Sigmoid colon (tissue), 7 donors: ENCODE data around the gene IRS2. TPM values are rescaled to one million over a fixed set of nuclear protein-coding genes. Genes with fewer than 3 reads are reported as not detected.

Experiments used
- DNase-seq: peaks from one replicate; pipeline ENCODE4 v3.0.0-alpha.2; 2019
- H3K27ac ChIP-seq, 4 donors: fragments of 200-600 bp; sonication (generic); one replicate each; pipeline ENCODE4 v1.5.1; 2016 to 2019; ENCODE audit warnings: mild to moderate bottlenecking in 1 of 4
- H3K27me3 ChIP-seq, 3 donors: fragments of 200-600 bp; sonication (generic); one replicate each; pipeline ENCODE4 v1.5.1; 2019; ENCODE audit warnings: mild to moderate bottlenecking in 1 of 3
- H3K36me3 ChIP-seq, 4 donors: fragments of 200-600 bp; sonication (generic); one replicate each; pipeline ENCODE4 v1.5.1; 2016 to 2019
- H3K4me1 ChIP-seq, 4 donors: fragments of 200-600 bp; sonication (generic); one replicate each; pipeline ENCODE4 v1.5.1; 2017 to 2019
- H3K4me3 ChIP-seq, 4 donors: fragments of 200-600 bp; sonication (generic); one replicate each; pipeline ENCODE4 v1.5.1; 2017 to 2019; ENCODE audit warnings: mild to moderate bottlenecking in 2 of 4, moderate library complexity in 1 of 4
- H3K9me3 ChIP-seq, 4 donors: fragments of 200-600 bp in 3 of 4; sonication (generic) in 3 of 4; one replicate each; pipeline versions ENCODE4 v1.5.1 to v1.6.1; 2013 to 2019
- EP300 ChIP-seq, 4 donors: sonication (generic); formaldehyde crosslinking; IDR thresholded peaks; one replicate each; pipeline ENCODE4 v1.6.1; 2017; ENCODE audit warnings: antibody characterized with exemption in 4 of 4
- POLR2A ChIP-seq, 2 donors: fragments of 450-650 bp; IDR thresholded peaks; one replicate each; pipeline ENCODE4 v1.6.1; 2016; ENCODE audit warnings: antibody characterized with exemption in 2 of 2, mild to moderate bottlenecking in 2 of 2, moderate library complexity in 2 of 2
- POLR2AphosphoS5 ChIP-seq, 4 donors: sonication (generic); formaldehyde crosslinking; IDR thresholded peaks; one replicate each; pipeline ENCODE4 v1.6.1; 2017; ENCODE audit warnings: antibody characterized with exemption in 4 of 4
- WGBS, 2 donors: extraction: QIAGEN DNeasy Blood & Tissue Kit; methylation state at CpG; one replicate each; pipeline ENCODE4 v1.1.7; 2013; 5-methylcytosine and 5-hydroxymethylcytosine counted together
- intact Hi-C: fragments of 100-400 bp; cut with DNase I; formaldehyde crosslinking; loops from one replicate; pipeline ENCODE4 v1.15.1; 2023
- polyA plus RNA-seq, 3 donors: library from polyadenylated mRNA; stranded (reverse); fragments of 200-250 nt; gene quantifications; one replicate each; pipeline ENCODE4 v1.2.3, GENCODE V29; 2013
- total RNA-seq, 4 donors: library from RNA; depleted of rRNA; stranded (reverse); fragments of >200 nt; gene quantifications; one replicate each; pipeline ENCODE4 v1.1.0, GENCODE V29; 2016
- TF ChIP-seq, protein P1 (sequence below), 4 experiments: fragments of 450-650 bp in 3 of 4; fragments of 200-600 bp in 1 of 4; IDR thresholded peaks; one replicate each; pipeline ENCODE4 v1.5.1; 2016 to 2019; ENCODE audit warnings: antibody characterized with exemption in 4 of 4, mild to moderate bottlenecking in 3 of 4, moderate library complexity in 2 of 4
- donor health status: healthy with polysubstance abuse.
- donor health status: Bipolar disorder and iron deficiency.
- donor health status: healthy.

IRS2 gene
- total and polyA plus RNA-seq, 7 donors = 3.6 to 21.9 (median 15.3) TPM

DNA sequence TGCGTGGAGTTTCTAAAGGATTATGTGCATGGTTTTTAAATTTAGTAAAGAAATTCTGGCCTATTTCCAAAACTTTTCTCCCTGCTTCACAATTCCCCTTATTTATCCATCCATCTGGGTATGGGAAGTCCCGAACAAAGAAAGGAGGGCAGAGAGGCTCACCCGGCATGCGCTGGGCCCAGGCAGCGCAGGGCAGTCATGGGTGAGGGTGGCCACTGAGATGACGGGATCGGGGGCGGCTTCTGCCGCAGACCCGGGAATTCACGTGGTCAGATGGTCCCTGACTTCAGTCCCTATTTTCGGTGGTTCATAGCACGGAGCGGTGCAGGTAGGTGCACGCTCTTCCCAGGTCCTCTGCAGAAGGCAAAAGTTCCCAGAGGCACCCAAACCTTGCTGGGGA is 14.5 kb downstream of the IRS2 start:
- Histone ChIP-seq H3K27me3 (no peaks in the 10 kb centered on the region), H3K4me1 (peaks cover 0 to 73% (median 54%) of the 10 kb centered on the region in 4 donors), H3K36me3 (peaks cover 0 to 16% (median 0%) of the 10 kb centered on the region in 4 donors), H3K4me3 (no peak overlapping the region), H3K27ac (no peak overlapping the region), H3K9me3 (no peaks in the 10 kb centered on the region)
- intact Hi-C loops = no loop called here
- DNase-seq = no peak
- TF ChIP-seq POLR2AphosphoS5 (IDR thresholded peaks at IDR 0.05) = no peak
- TF ChIP-seq POLR2A (IDR thresholded peaks at IDR 0.05) = no peak
- TF ChIP-seq EP300 (IDR thresholded peaks at IDR 0.05) = no peak
- TF ChIP-seq, protein P1, sequence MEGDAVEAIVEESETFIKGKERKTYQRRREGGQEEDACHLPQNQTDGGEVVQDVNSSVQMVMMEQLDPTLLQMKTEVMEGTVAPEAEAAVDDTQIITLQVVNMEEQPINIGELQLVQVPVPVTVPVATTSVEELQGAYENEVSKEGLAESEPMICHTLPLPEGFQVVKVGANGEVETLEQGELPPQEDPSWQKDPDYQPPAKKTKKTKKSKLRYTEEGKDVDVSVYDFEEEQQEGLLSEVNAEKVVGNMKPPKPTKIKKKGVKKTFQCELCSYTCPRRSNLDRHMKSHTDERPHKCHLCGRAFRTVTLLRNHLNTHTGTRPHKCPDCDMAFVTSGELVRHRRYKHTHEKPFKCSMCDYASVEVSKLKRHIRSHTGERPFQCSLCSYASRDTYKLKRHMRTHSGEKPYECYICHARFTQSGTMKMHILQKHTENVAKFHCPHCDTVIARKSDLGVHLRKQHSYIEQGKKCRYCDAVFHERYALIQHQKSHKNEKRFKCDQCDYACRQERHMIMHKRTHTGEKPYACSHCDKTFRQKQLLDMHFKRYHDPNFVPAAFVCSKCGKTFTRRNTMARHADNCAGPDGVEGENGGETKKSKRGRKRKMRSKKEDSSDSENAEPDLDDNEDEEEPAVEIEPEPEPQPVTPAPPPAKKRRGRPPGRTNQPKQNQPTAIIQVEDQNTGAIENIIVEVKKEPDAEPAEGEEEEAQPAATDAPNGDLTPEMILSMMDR (IDR thresholded peaks at IDR 0.05) = no peak
- WGBS, 2 donors = 93 to 97% methylated on average over 15 of the region's 15 CpGs

DNA sequence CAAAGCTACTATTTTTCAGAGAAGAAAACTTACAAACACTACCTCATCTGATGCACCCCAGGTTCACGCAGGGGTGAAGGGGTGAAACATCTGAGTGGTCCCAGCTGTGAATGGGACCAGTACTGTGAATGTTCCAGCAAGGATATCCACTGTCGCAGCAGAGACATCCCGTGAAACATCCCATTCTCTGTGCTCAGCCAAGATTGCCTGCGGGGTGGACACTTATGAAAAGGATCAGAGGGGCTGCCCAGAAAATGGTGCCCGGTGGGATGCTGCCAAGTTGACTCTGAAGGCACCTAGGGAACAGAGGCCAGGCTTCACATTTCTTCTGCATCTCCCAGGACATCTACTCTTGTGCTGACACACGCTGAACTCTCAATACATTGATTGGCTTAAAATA is 15.9 kb downstream of the IRS2 start:
- Histone ChIP-seq H3K27me3 (no peaks in the 10 kb centered on the region), H3K36me3 (peaks cover 0 to 16% (median 0%) of the 10 kb centered on the region in 4 donors), H3K4me1 (peaks cover 0 to 63% (median 45%) of the 10 kb centered on the region in 4 donors), H3K27ac (no peak overlapping the region), H3K4me3 (no peak overlapping the region), H3K9me3 (no peaks in the 10 kb centered on the region)
- TF ChIP-seq POLR2AphosphoS5 (IDR thresholded peaks at IDR 0.05) = no peak
- TF ChIP-seq POLR2A (IDR thresholded peaks at IDR 0.05) = no peak
- TF ChIP-seq, protein P1 (IDR thresholded peaks at IDR 0.05) = no peak
- no peak for TF ChIP-seq EP300 (IDR thresholded peaks at IDR 0.05)
- intact Hi-C loops = no loop called here
- 96 to 98% methylated on average over 6 of the region's 6 CpGs for WGBS, 2 donors
- no peak for DNase-seq

DNA sequence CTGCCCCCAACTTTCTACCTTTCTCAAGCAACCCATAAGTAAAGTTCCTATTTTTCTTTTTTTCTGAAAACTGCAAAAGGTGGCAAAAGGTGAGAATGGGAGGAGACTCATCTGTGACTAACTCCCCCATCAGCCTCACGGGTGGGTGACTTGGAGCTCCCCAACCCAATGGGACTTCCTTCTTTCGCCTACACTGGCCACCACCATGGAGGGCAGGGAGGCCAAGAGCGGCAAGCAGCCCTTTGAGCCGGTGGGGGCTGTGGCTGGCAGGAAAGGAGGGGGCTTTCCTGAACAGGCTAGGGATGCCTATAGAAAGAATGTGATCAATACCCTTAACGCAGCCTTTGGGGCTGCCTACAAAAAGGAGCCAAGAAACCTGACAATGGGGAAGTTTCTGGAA is 16.5 kb downstream of the IRS2 start:
- peaks cover 0 to 16% (median under 1%) of the 10 kb centered on the region in 4 donors for H3K36me3 ChIP-seq
- intact Hi-C loops = no loop called here
- no peak overlapping the region for H3K4me3 ChIP-seq
- peaks cover 0 to 64% (median 47%) of the 10 kb centered on the region in 4 donors for H3K4me1 ChIP-seq
- DNase-seq = no peak
- no peak overlapping the region for H3K27ac ChIP-seq
- H3K9me3 ChIP-seq = no peaks in the 10 kb centered on the region
- H3K27me3 ChIP-seq = no peaks in the 10 kb centered on the region
- WGBS, 2 donors = 92 to 95% methylated on average over 5 of the region's 5 CpGs
- TF ChIP-seq, protein P1 (IDR thresholded peaks at IDR 0.05) = no peak
- TF ChIP-seq EP300 (IDR thresholded peaks at IDR 0.05) (no peak), POLR2A (IDR thresholded peaks at IDR 0.05) (no peak), POLR2AphosphoS5 (IDR thresholded peaks at IDR 0.05) (no peak)

DNA sequence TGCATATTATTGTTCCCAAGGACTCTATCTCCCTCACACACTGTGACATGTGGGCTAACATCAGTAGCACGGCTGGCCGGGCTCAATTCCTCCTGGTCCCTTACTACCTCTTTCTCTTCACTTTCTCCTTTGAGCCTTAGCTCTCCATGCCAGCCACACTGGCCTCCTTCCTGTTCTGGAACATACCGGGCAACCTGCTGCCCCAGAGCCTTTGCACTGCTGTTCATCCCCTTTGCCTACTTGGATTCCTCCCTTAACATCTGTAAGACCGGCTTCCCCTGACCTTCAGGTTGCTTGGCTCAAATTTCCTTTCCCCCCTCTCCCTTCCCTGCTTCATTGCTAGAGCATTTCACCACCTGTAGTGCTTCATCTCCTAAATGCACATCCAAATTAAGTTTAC is 17.1 kb downstream of the IRS2 start:
- Histone ChIP-seq H3K9me3 (no peaks in the 10 kb centered on the region), H3K36me3 (peaks cover 0 to 16% (median 1%) of the 10 kb centered on the region in 4 donors), H3K27ac (no peak overlapping the region), H3K4me3 (no peak overlapping the region), H3K27me3 (no peaks in the 10 kb centered on the region), H3K4me1 (peaks cover 0 to 65% (median 51%) of the 10 kb centered on the region in 4 donors)
- DNase-seq = no peak
- TF ChIP-seq EP300 (IDR thresholded peaks at IDR 0.05) (no peak), POLR2A (IDR thresholded peaks at IDR 0.05) (no peak), POLR2AphosphoS5 (IDR thresholded peaks at IDR 0.05) (no peak)
- TF ChIP-seq, protein P1 (IDR thresholded peaks at IDR 0.05) = no peak
- WGBS, 2 donors = 82 to 97% methylated on average over 4 of the region's 4 CpGs
- intact Hi-C loops = no loop called here

DNA sequence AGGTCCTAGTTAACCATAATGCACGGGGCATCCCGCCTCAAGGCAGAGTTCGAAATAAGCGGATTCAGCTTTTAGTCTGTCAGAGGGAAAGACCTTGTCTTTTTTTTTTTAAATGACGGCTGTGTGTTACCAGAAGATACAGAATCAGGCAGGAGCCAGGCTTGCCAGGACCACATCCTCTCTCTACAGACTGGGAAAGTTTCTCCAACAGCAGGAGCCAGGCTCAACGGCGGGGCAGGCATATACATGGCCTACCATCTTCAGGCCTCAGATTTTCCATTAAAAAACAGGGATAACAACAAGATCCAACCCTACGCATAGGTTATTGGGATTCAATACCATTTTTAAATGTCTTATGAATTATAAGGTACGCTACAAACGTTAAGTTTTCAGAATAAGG is 17.8 kb downstream of the IRS2 start:
- H3K27ac ChIP-seq = no peak overlapping the region
- H3K27me3 ChIP-seq = no peaks in the 10 kb centered on the region
- H3K4me3 ChIP-seq = no peak overlapping the region
- H3K4me1 ChIP-seq = peaks cover 0 to 64% (median 53%) of the 10 kb centered on the region in 4 donors
- 97% methylated on average over 10 of the region's 10 CpGs for WGBS, 2 donors
- no peaks in the 10 kb centered on the region for H3K9me3 ChIP-seq
- intact Hi-C loops = no loop called here
- H3K36me3 ChIP-seq = peaks cover 0 to 16% (median 1%) of the 10 kb centered on the region in 4 donors
- DNase-seq = no peak
- TF ChIP-seq EP300 (IDR thresholded peaks at IDR 0.05) = no peak
- no peak for TF ChIP-seq POLR2A (IDR thresholded peaks at IDR 0.05)
